Suprapubic skin (tissue), 3 donors: ENCODE measurements around the gene NR6A1.

Experiments used
- POLR2A ChIP-seq, 2 donors: fragments of 450-650 bp; IDR thresholded peaks; one replicate each; pipeline ENCODE4 v1.6.1; 2017; ENCODE audit warnings: antibody characterized with exemption in 2 of 2, mild to moderate bottlenecking in 2 of 2, moderate library complexity in 2 of 2
- TF ChIP-seq, protein P1 (sequence below), 2 donors: fragments of 200-600 bp in 1 of 2; fragments of 450-650 bp in 1 of 2; sonication (generic) in 1 of 2; IDR thresholded peaks; one replicate each; pipeline ENCODE4 v1.5.1; 2016 to 2019; ENCODE audit warnings: antibody characterized with exemption in 2 of 2, mild to moderate bottlenecking in 1 of 2, moderate library complexity in 1 of 2

DNA sequence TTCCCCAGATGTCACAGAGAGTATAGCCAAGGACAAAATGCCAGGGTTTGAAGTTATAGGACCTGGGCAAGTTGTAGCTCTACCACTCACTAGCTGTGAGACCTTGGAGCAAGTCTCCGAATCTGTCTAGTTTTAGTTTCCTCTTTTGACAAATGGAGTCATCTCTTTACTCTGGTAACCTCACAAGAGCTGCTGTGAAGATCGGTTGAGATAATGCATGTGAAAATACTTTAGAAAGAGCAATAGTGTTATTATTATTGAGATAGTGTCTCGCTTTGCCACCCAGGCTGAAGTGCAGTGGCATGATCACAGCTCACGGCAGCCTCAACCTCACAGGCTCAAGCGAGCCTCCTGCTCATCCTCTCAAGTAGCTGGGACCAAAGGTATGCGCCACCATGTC is 146.0 kb downstream of the NR6A1 start:
- TF ChIP-seq, protein P1, sequence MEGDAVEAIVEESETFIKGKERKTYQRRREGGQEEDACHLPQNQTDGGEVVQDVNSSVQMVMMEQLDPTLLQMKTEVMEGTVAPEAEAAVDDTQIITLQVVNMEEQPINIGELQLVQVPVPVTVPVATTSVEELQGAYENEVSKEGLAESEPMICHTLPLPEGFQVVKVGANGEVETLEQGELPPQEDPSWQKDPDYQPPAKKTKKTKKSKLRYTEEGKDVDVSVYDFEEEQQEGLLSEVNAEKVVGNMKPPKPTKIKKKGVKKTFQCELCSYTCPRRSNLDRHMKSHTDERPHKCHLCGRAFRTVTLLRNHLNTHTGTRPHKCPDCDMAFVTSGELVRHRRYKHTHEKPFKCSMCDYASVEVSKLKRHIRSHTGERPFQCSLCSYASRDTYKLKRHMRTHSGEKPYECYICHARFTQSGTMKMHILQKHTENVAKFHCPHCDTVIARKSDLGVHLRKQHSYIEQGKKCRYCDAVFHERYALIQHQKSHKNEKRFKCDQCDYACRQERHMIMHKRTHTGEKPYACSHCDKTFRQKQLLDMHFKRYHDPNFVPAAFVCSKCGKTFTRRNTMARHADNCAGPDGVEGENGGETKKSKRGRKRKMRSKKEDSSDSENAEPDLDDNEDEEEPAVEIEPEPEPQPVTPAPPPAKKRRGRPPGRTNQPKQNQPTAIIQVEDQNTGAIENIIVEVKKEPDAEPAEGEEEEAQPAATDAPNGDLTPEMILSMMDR (IDR thresholded peaks at IDR 0.05): no peak
- TF ChIP-seq POLR2A (IDR thresholded peaks at IDR 0.05): no peak
